DND-41 (cell line): Measurements from ENCODE around the gene SERPINE2.

Experiments used
- CTCF ChIP-seq: IDR thresholded peaks from 2 replicates; pipeline ENCODE4 v1.5.1; 2012; ENCODE audit warnings: borderline replicate concordance, low read length, moderate library complexity, mild to moderate bottlenecking; ENCODE audit not compliant: poor library complexity, severe bottlenecking; ENCODE audit errors: extremely low read depth
- EZH2 ChIP-seq: IDR thresholded peaks from 3 replicates; pipeline ENCODE4 v1.6.1; 2012; ENCODE audit warnings: borderline replicate concordance, low read depth, mild to moderate bottlenecking, moderate library complexity, low read length, inconsistent platforms; ENCODE audit not compliant: severe bottlenecking

- TF ChIP-seq CTCF (no peak), EZH2 (no peak)
Measured at GRCh38 chr2:224083638-224084037, 44.6 kb upstream of the SERPINE2 start.
